GM12891 (cell line): Measurements from ENCODE around the gene TSKS.
"Not testable (repeated sequence)": the region's sequence is repeated elsewhere in the genome, so short reads cannot be mapped to it uniquely, and the experiment has no call there.

Experiments used
- DNase-seq: peaks from one replicate; pipeline ENCODE4 v3.0.0; 2011; ENCODE audit warnings: low spot score; ENCODE audit not compliant: insufficient read length
- FAIRE-seq: peaks from 2 replicates; lab custom pipeline; 2011; peaks lifted over from hg19 to GRCh38; lab: Jason Lieb, UNC
- PAX5 ChIP-seq: IDR thresholded peaks from 2 replicates; pipeline ENCODE4 v1.6.1; 2011; ENCODE audit warnings: low read length, moderate library complexity, mild to moderate bottlenecking; ENCODE audit not compliant: insufficient read depth, severe bottlenecking
- POLR2A ChIP-seq: IDR thresholded peaks from 2 replicates; pipeline ENCODE4 v1.6.1; 2011; ENCODE audit warnings: low read depth, low read length, control low read depth
- POLR2AphosphoS5 ChIP-seq: IDR thresholded peaks from 2 replicates; pipeline ENCODE4 v1.6.1; 2011; ENCODE audit warnings: low read depth, low read length, control low read depth
- POU2F2 ChIP-seq: IDR thresholded peaks from 2 replicates; pipeline ENCODE4 v1.6.1; 2011; ENCODE audit warnings: low read depth, mild to moderate bottlenecking, control low read depth, low read length, moderate library complexity
- SPI1 ChIP-seq: IDR thresholded peaks from 2 replicates; pipeline ENCODE4 v1.6.1; 2011; ENCODE audit warnings: low read depth, low read length, control low read depth
- TAF1 ChIP-seq: IDR thresholded peaks from 2 replicates; pipeline ENCODE4 v1.6.1; 2011; ENCODE audit warnings: low read depth, low read length, control low read depth

Gene TSKS

DNA sequence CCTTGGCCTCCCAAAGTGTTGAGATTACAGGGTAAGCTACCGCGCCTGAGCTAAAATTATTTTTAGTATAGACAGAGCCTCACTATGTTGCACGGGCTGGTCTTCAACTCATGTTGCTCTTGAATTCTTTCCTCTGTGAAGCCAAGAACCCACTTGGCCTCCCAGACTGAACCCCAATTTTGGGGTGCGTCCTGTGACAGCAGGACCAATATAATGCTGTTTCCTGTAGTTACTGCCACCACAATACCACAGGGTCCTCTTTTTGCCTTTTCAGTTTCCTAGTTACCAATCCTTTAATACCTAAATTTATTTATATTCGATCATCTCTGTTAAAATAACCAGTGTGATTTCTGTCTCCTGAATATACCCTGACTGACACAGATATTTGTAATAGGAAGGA, 32.9 kb downstream of the TSKS start:
- FAIRE-seq (no peak), DNase-seq (no peak)
- TF ChIP-seq POU2F2 (no peak), POLR2A (no peak), POLR2AphosphoS5 (no peak)

DNA sequence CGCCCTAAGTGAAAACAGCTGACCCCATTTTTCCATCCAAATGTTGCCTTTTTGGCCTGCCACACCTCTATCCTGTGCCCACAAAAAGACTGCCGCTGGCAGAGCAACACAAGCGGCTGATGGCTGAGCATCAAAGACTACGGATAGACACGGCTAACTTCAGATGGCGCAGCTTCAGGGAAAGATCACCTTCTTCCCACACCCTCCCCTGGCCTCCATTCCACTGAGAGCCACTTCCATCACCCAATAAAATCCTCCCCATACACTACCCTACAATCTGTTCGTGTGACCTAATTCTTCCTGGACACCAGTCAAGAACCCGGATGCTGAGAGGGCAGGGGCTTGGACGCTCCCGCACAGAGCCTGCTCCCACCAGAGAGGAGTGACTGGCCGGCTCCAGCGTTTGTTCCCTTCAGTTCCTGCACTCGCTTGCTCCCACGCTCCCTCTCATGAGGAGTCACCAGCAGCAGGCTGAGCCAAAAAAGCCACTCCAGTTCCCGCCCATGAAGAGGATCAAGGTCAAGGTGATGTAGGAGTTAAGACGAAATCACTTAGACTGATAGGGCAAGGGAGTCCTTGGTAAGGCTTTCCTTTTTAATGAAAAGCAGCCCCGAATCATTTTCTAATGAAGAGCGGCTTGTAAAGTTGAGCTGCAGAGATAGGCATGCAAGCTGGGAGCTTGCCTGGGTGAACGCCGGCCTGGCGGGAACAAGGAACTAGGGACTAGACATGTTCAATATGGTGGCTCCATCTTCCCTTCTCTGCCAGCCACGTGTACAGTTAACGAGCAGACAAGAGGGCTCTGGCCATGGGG, 35.7 kb downstream of the TSKS start:
- no peak for DNase-seq
- FAIRE-seq: no peak

DNA sequence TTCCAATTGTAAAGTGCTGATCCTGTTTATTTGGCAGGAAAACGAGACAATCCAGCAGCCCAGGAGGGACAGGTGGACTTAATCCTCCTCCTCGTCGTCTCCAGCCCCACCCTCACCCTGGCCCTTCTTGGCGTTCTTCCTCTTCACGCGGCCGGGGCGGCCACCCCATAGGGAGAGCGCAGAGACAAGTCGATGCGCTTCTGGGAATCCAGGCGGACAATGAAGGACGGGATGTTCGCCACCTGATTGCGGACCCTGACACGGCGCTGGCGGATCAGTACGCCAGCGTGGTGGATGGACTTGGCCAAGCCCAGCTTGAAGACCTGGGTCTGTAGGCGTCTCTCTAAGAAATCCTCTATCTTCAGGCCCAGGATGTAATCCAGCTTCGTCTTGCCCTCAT, 43.7 kb downstream of the TSKS start:
- not testable (repeated sequence) for FAIRE-seq, DNase-seq

More for the DNA sequence above, 35.7 kb downstream of the TSKS start:
- TF ChIP-seq TAF1: no peak
- no peak for TF ChIP-seq POLR2AphosphoS5
- no peak for TF ChIP-seq PAX5
- TF ChIP-seq POLR2A: no peak
- TF ChIP-seq POU2F2: no peak
- TF ChIP-seq SPI1: no peak

DNA sequence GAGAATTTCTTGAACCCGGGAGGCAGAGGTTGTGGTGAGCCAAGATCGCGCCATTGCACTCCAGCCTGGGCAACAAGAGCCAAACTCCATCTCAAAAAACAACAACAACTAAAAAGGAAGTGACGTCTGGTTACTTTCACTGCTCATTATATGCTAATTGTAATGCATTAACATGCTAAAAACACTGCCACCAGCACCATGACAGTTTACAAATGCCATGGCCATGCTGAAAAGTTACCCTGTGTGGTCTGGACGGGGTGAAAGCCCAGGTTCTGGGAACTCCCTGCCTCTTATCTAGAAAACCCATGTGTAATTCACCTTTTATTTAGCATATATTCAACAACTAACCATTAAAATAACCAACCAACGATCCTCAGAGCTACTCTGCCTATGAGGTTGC, 44.1 kb downstream of the TSKS start:
- DNase-seq: no peak
- TF ChIP-seq PAX5: no peak
- TF ChIP-seq SPI1: no peak
- no peak for TF ChIP-seq TAF1
- no peak for TF ChIP-seq POLR2A
- no peak for TF ChIP-seq POLR2AphosphoS5
- TF ChIP-seq POU2F2: no peak
- no peak for FAIRE-seq

DNA sequence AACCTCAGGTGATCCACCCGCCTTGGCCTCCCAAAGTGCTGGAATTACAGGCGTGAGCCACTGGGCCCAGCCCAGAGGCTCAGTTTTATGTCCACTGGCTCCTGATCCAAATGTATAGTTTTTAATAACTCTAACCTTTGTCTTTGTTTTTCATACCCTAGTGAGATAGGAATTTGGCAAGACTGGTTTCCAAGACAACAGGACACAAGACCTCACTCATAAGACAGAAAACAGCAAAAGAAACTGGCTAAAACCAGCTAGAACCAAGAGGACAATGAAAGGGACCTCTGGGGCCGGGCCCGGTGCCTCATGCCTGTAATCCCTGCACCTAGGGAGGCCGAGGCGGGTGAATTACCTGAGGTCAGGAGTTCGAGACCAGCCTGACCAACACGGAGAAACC, 44.6 kb downstream of the TSKS start:
- no peak for FAIRE-seq
- no peak for DNase-seq
- TF ChIP-seq SPI1 (no peak), POU2F2 (no peak), POLR2A (no peak), POLR2AphosphoS5 (no peak), TAF1 (no peak)

DNA sequence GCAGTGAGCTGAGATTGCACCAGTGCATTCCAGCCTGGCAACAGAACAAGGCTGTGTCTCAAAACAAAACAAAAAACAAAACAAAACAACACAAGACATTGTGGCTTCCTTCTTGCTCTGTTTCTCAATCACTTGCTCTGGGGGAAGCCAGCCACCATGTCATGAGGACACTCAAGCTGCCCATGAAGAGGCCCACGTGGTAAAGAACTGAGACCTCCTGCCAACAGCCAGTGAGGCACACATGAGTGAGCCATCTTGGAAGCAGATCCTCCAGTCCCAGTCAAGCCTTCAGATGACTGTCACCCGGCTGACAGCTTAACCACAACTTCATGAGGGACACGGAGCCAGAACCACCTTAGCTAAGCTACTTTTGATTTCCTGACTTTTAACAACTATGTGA, 47.0 kb downstream of the TSKS start:
- FAIRE-seq (no peak), DNase-seq (no peak)
- TF ChIP-seq POLR2A (no peak), SPI1 (no peak), TAF1 (no peak), POLR2AphosphoS5 (no peak), POU2F2 (no peak), PAX5 (no peak)

DNA sequence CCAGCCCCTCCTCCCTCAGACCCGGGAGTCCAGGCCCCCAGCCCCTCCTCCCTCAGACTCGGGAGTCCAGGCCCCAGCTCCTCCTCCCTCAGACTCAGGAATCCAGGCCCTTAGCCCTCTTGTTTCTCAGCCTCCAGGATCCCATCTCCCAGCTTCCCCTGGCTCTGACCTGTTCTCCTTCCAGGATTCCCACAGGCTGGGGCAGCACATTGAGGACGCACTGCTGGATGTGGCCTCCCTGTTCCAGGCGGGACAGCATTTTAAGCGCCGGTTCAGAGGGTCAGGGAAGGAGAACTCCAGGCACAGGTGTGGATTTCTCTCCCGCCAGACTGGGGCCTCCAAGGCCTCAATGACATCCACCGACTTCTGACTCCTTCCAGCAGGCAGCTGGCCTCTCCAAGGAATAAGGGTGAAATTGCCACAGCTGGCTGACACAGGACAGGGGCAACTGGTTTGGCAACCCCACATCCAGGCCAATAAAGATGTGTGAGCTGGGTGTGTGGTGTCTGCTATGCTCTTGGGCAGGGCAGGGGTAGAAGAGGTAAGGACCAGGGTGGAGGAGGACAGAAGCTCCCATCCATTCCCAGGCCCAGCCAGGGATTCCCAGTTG, 49.8 kb downstream of the TSKS start:
- DNase-seq (no peak), FAIRE-seq (no peak)
- TF ChIP-seq SPI1: no peak
- no peak for TF ChIP-seq TAF1
- no peak for TF ChIP-seq POLR2A
- no peak for TF ChIP-seq PAX5
- no peak for TF ChIP-seq POLR2AphosphoS5
- TF ChIP-seq POU2F2: no peak

DNA sequence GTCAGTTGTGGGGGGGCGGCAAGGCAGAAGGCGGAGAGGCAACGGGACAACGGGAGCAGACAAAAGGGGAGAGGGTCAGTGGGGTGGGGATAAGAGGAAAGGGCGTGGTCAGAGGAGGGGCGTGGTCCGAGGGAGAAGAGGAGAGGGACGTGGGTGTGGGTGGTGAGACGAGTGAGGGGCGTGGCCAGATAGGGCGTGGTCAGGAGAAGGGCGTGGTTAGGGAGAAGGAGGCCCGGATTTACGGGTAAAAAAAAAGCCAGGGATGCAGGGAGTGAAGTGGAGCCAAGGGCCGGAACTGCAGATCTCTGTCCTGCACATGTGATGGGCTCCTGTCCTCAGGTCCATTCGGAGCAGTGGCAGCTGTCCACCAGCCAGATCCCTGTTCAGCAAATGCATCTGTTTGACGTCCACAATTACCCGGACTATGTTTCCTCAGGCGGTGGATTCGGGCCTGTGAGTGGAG, 50.7 kb downstream of the TSKS start:
- TF ChIP-seq POLR2A: no peak
- no peak for TF ChIP-seq PAX5
- TF ChIP-seq POLR2AphosphoS5: no peak
- TF ChIP-seq TAF1: no peak
- TF ChIP-seq SPI1: no peak
- no peak for TF ChIP-seq POU2F2
- no peak for FAIRE-seq
- no peak for DNase-seq

DNA sequence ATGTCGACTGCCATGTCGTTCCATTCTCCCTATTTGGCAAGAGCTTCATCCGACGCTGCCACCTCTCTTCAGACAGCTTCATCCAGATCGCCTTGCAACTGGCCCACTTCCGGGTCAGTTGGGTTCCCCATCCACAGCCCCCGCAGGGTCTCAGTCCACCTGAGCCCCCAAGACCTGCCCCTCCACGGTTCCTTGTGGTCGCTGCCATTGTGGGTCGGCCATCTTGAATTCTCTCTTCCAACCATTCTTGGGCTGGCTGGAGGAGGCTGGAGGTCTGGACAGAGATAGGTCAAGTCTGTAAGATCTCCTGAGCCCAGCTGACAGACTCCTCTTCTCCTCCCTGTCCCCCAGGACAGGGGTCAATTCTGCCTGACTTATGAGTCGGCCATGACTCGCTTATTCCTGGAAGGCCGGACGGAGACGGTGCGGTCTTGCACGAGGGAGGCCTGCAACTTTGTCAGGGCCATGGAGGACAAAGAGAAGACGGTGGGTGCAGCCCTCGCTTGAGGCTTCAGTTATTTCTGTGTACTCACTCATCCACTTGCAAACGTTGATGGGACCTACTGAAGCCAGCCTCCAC, 52.6 kb downstream of the TSKS start:
- FAIRE-seq (no peak), DNase-seq (no peak)
- TF ChIP-seq PAX5 (no peak), POU2F2 (no peak), TAF1 (no peak), SPI1 (no peak), POLR2AphosphoS5 (no peak), POLR2A (no peak)

DNA sequence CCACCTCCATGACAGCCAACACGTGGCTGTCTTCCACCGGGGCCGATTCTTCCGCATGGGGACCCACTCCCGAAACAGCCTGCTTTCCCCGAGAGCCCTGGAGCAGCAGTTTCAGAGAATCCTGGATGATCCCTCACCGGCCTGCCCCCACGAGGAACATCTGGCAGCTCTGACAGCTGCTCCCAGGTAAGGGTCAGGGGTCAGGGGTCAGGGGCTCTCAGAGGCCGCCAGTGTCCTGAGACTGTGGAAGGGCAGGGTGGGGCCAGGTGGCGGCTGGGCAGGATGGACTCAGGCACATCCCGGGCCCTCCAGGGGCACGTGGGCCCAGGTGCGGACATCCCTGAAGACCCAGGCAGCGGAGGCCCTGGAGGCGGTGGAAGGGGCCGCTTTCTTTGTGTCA, 57.2 kb downstream of the TSKS start:
- no peak for FAIRE-seq
- TF ChIP-seq POLR2A: no peak
- no peak for TF ChIP-seq TAF1
- no peak for TF ChIP-seq POU2F2
- no peak for TF ChIP-seq SPI1
- TF ChIP-seq PAX5: no peak
- TF ChIP-seq POLR2AphosphoS5: no peak
- no peak for DNase-seq
